Pulmonary artery endothelial cell (primary cell): ENCODE measurements around the gene ALX4. TPM values are rescaled to one million over a fixed set of nuclear protein-coding genes. Genes with fewer than 3 reads are reported as not detected.

Experiments used
- total RNA-seq: library from RNA; depleted of rRNA; stranded (reverse); fragments of >200 nt; gene quantifications from 2 replicates; pipeline ENCODE4 v1.2.3, GENCODE V29; 2014

ALX4 gene
- total RNA-seq, 1 donor from 2014 or later, result not detected

Other genes with a start within 250 kb of the ALX4 start
- 2.4 and 2.8 TPM in 2 replicates for gene ACCS, start 243.9 kb downstream of the ALX4 start, total RNA-seq
- gene EXT2, start 214.5 kb downstream of the ALX4 start, total RNA-seq, result 84.5 and 87.9 TPM in 2 replicates